GM12873 (cell line): ENCODE measurements around the gene C19orf67.
A peak's percentile ranks its signal among the peaks of the same experiment; 100 is the strongest.

ENCODE experiments used
- CTCF ChIP-seq: IDR thresholded peaks from 2 replicates; pipeline ENCODE4 v1.5.1; 2012; ENCODE audit warnings: low read depth, mild to moderate bottlenecking, moderate library complexity, low read length, control low read depth; ENCODE audit not compliant: insufficient read depth; ENCODE audit errors: missing control alignments

C19orf67 gene

GRCh38 chr19:14066134-14066533 is 19.4 kb downstream of the C19orf67 start:
- no peak for TF ChIP-seq CTCF

GRCh38 chr19:14063105-14063504 is 22.5 kb downstream of the C19orf67 start:
- TF ChIP-seq CTCF = no peak

GRCh38 chr19:14062558-14062855 is 23.1 kb downstream of the C19orf67 start:
- TF ChIP-seq CTCF = no peak

- no peak for TF ChIP-seq CTCF
These were observed 23.6 kb downstream of the C19orf67 start, which contains the start of gene PALM3 for GRCh38 chr19:14061751-14062557. PALM3 (minus strand) TSS chr19:14062076; CDS start chr19:14061980, 96 bp downstream.

- no peak for TF ChIP-seq CTCF
These were observed 24.4 kb downstream of the C19orf67 start for GRCh38 chr19:14061081-14061749.

- no peak for TF ChIP-seq CTCF
These were observed 25.9 kb downstream of the C19orf67 start for GRCh38 chr19:14059652-14060155.

- peak; percentile 86 for TF ChIP-seq CTCF
These were observed 26.5 kb downstream of the C19orf67 start for GRCh38 chr19:14059093-14059480.
